Raji (cell line): ENCODE data around the gene PSMD11.
A peak's percentile ranks its signal among the peaks of the same experiment; 100 is the strongest.

ENCODE experiments used
- POLR2A ChIP-seq: IDR thresholded peaks from 2 replicates; pipeline ENCODE4 v1.6.1; 2011; ENCODE audit warnings: low read depth, low read length, control low read depth; ENCODE audit not compliant: insufficient read depth

PSMD11 gene

GRCh38 chr17:32444301-32445073 is at the start of gene PSMD11:
TSS of gene PSMD11 (plus strand) at chr17:32444510. CDS start at chr17:32444524, 14 bp downstream.
- TF ChIP-seq POLR2A, result peak; percentile 69

GRCh38 chr17:32396343-32396742 is 48.0 kb upstream of the PSMD11 start:
- no peak for TF ChIP-seq POLR2A

- no peak for TF ChIP-seq POLR2A
Measured at GRCh38 chr17:32398946-32399345, 45.4 kb upstream of the PSMD11 start.

GRCh38 chr17:32426894-32427293 is 17.4 kb upstream of the PSMD11 start:
- TF ChIP-seq POLR2A, result no peak

DNA sequence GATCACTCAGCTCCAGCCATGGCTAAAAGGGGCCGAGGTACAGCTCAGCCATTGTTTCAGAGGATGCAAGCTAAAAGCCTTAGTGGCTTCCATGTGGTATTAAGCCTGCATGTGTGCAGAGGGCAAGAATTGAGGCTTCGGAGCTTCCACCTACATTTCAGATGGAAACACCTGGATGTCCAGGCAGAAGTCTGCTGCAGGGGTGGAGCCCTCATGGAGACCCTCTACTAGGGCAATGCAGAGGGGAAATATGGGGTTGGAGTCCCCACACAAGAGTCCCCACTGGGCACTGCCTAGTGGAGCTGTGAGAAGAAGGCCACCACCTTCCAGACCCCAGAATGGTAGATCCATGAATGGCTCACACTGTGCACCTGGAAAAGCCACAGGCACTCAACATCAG is 14.7 kb upstream of the PSMD11 start:
- TF ChIP-seq POLR2A, result no peak

DNA sequence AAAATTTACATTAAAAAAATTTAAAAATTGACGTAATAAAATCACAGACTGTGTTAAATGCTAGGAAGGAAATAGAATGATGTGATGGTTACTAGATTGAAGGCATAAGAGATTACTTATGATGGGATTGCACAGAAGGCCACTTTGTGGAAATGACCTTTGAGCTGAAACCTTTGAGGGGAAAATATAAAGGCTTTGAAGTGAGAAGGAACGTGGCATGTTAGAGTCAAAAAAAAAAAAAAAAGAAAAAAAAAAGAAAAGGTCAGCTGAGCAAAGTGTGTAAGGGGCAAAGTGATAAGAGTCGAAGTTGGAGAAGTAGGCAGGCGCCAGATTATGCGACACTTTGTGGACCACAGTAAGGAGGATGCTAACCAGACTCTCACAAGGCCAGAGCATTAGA is 3.6 kb upstream of the PSMD11 start:
- no peak for TF ChIP-seq POLR2A

DNA sequence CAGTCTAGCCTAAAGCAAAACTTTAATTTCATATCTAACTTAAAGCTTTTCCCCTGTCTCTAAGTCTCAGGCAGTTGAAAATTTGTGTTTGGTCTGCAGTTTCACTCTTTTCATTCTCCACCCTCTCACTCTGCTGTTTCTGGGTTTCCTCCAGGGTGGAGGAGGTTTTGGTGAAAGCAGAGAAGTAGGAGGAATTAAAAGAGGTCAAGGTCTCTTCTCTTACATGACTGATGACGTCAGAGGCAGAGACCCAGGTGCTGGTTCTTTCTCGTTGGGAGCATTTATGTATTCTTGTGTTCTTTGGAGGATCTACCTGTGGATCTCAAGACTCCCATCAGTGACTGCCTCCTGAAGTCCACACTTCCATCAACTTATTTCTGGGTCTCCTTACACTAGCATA is 2.4 kb upstream of the PSMD11 start:
- TF ChIP-seq POLR2A, result no peak

DNA sequence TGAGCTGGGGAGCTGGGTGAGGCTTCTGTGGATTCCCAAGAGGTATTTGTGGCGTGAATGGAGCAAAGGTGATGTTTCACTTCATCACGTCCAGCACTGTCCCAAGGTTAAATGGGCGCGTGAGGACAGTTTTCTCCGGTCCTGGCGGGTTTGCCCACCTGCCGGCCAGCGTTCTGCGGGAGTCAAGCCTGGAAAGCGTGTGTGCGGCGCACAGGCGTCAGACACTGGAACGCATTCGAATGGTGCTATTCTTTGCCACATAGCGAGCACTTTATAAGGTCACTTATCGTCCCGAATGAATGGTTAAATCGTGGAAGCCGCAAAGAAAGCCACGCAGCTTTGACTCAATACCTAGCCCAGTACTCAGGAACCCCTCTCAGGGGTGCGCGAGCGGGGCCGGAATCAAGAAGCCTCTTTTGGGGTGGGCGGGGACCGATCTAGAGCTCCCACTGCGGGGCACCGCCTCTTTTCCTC is 446 bp upstream of the PSMD11 start:
- no peak for TF ChIP-seq POLR2A

GRCh38 chr17:32445074-32445415 is 735 bp downstream of the PSMD11 start:
- TF ChIP-seq POLR2A, result no peak

DNA sequence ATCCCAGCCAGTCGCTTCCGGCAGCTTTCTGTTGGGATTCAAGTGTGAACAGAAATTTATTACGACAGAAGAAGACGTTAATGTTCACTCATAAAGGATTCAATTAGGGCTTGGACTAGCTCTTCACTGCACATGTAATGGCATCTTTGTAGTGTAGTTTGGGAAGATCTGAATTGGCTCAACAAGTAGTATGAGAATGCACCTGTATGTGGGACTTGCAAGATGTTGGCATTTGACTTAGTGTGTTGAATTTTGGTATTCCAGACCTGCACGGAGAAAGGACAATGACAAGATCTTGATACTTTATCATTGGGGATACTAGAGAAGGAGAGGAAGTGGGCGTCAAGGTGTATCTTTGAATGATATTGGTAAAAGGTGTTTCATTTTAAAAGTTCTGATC is 1.2 kb downstream of the PSMD11 start:
- no peak for TF ChIP-seq POLR2A

GRCh38 chr17:32445971-32446370 is 1.7 kb downstream of the PSMD11 start:
- TF ChIP-seq POLR2A, result no peak

DNA sequence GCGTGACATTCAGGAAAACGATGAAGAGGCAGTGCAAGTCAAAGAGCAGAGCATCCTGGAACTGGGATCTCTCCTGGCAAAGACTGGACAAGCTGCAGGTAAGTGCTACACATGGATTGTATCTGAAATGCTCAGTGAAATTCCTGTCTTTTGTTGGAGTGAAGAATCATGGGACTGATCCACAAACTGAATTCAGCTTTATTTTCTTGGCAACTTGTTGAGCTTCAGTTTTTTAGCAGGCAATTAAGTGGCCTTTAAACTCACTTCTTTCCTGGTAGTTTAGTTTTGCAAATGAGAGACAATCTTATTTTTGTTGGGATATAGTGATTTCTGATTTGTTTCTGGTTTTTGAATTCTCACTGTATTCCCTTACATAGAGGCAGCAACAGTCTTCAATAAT is 2.6 kb downstream of the PSMD11 start:
- TF ChIP-seq POLR2A, result no peak

- no peak for TF ChIP-seq POLR2A
Measured at GRCh38 chr17:32449963-32450362, 5.7 kb downstream of the PSMD11 start.

GRCh38 chr17:32451879-32452278 is 7.6 kb downstream of the PSMD11 start:
- no peak for TF ChIP-seq POLR2A

DNA sequence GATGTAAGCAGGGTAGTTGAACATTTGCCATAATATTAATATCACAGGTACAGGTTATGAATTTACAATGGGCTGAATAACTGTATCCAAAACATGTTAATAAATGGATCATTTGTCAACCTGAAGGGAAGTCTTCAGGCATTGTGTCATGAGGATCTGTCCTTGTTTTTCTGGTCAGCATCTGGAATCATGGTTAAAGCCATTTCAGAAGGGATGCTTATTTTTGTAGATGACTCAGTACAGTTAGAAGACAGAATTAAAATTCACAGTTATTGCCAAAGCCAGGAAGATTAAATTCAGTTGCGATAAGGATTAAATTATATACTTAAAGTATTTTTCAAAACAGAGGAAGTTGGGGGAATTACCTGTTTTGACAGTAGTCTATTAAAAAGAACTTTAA is 8.0 kb downstream of the PSMD11 start:
- TF ChIP-seq POLR2A, result no peak

- no peak for TF ChIP-seq POLR2A
Measured at GRCh38 chr17:32453370-32453769, 9.1 kb downstream of the PSMD11 start.

DNA sequence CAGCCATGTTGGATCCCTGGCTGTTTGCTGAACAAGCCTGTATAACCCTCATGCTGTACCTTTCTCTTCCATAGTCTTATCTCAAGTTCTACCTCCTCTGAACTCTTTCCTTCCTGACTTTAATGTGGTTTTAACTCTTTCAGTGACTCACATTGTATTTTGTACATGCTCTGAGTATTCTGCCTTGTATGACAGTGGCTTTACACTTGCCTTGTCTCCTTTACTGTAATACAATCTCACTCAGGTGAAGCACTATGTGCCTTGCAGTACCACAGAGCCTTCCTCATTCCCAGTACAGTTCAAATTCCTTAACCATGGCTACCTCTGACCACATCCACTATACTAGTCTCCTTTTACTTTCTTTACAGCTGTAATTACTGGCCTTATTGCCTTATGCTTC is 14.1 kb downstream of the PSMD11 start:
- TF ChIP-seq POLR2A, result no peak
